A549 (cell line): ENCODE measurements around the gene TNFAIP8.

Experiments
- BHLHE40 ChIP-seq: IDR thresholded peaks from 2 replicates; pipeline ENCODE4 v1.6.1; 2012; ENCODE audit warnings: low read depth, low read length, inconsistent platforms
- CHD4 ChIP-seq: fragments of 200-600 bp; sonication (generic); IDR thresholded peaks from 2 replicates; pipeline ENCODE4 v1.6.1; 2016; ENCODE audit warnings: antibody characterized with exemption, mild to moderate bottlenecking, borderline replicate concordance
- EHMT2 ChIP-seq: fragments of 200-600 bp; sonication (generic); IDR thresholded peaks from 2 replicates; pipeline ENCODE4 v1.6.1; 2016; ENCODE audit warnings: antibody characterized with exemption, low read depth, mild to moderate bottlenecking, moderate library complexity
- FOSL2 ChIP-seq, 2 experiments: fragments of 450-650 bp in 1 of 2; fragments of >200 bp in 1 of 2; sonication (Bioruptor Twin) in 1 of 2; formaldehyde crosslinking; IDR thresholded peaks; 2 replicates each; pipeline versions ENCODE4 v1.5.0 to v1.6.1; 2016 to 2020; ENCODE audit warnings: mild to moderate bottlenecking in 1 of 2, moderate library complexity in 1 of 2
- JUN ChIP-seq, 2 experiments: fragments of >200 bp; sonication (Bioruptor Twin); formaldehyde crosslinking; IDR thresholded peaks; 2 replicates in 1 of 2; 3 replicates in 1 of 2; pipeline ENCODE4 v1.6.1; 2016 to 2017
- JUNB ChIP-seq: fragments of >200 bp; sonication (Bioruptor Twin); formaldehyde crosslinking; IDR thresholded peaks from 2 replicates; pipeline ENCODE4 v1.6.1; 2016
- KDM1A ChIP-seq: fragments of 200-600 bp; sonication (generic); IDR thresholded peaks from 2 replicates; pipeline ENCODE4 v1.6.1; 2016; ENCODE audit warnings: low read depth, mild to moderate bottlenecking
- MAFK ChIP-seq: fragments of 450-650 bp; IDR thresholded peaks from 2 replicates; pipeline ENCODE4 v1.6.1; 2014; ENCODE audit not compliant: partially characterized antibody
- ZFP36 ChIP-seq: fragments of 450-650 bp; IDR thresholded peaks from 2 replicates; pipeline ENCODE4 v1.6.1; 2014; ENCODE audit warnings: borderline replicate concordance; ENCODE audit not compliant: partially characterized antibody
- TF ChIP-seq, protein P1 (sequence below): fragments of >200 bp; sonication (Bioruptor Twin); formaldehyde crosslinking; IDR thresholded peaks from 3 replicates; pipeline ENCODE4 v1.5.1; 2016
- TF ChIP-seq, protein P2 (sequence below): fragments of >200 bp; sonication (Bioruptor Twin); formaldehyde crosslinking; IDR thresholded peaks from 3 replicates; pipeline ENCODE4 v1.6.1; 2016
- TF ChIP-seq, protein P3 (sequence below): IDR thresholded peaks from 2 replicates; pipeline ENCODE4 v1.6.1; 2012

DNA sequence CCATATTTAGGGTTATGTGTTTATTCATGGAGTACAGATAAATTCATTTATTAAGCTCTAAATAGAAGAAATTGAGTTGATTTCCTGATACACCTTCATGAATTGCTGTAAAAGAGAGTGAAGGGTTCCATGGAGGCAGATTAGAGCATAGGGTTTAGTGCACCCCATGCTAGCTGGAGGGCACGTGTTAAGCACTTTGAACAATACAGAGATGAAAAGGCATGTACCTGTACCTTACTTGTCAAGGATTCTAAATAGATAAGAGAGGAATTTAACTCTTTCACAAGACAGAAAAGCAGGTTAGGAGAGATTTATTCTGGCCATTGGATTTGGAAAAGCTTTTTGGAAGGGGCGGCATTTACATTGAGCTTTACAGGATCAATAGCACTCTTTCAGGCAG lies 23.3 kb downstream of the TNFAIP8 start:
- TF ChIP-seq EHMT2 (no peak), MAFK (no peak), ZFP36 (no peak), JUNB (no peak), FOSL2 (IDR thresholded peaks at IDR 0.05) (no peak), FOSL2 (CRISPR knock-in tag; IDR thresholded peaks at IDR 0.05) (no peak), JUN (IDR thresholded peaks at IDR 0.05) (no peak), KDM1A (no peak), CHD4 (no peak), BHLHE40 (no peak)
- TF ChIP-seq, protein P1, sequence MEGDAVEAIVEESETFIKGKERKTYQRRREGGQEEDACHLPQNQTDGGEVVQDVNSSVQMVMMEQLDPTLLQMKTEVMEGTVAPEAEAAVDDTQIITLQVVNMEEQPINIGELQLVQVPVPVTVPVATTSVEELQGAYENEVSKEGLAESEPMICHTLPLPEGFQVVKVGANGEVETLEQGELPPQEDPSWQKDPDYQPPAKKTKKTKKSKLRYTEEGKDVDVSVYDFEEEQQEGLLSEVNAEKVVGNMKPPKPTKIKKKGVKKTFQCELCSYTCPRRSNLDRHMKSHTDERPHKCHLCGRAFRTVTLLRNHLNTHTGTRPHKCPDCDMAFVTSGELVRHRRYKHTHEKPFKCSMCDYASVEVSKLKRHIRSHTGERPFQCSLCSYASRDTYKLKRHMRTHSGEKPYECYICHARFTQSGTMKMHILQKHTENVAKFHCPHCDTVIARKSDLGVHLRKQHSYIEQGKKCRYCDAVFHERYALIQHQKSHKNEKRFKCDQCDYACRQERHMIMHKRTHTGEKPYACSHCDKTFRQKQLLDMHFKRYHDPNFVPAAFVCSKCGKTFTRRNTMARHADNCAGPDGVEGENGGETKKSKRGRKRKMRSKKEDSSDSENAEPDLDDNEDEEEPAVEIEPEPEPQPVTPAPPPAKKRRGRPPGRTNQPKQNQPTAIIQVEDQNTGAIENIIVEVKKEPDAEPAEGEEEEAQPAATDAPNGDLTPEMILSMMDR, result no peak
- TF ChIP-seq, protein P2, sequence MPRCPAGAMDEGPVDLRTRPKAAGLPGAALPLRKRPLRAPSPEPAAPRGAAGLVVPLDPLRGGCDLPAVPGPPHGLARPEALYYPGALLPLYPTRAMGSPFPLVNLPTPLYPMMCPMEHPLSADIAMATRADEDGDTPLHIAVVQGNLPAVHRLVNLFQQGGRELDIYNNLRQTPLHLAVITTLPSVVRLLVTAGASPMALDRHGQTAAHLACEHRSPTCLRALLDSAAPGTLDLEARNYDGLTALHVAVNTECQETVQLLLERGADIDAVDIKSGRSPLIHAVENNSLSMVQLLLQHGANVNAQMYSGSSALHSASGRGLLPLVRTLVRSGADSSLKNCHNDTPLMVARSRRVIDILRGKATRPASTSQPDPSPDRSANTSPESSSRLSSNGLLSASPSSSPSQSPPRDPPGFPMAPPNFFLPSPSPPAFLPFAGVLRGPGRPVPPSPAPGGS, result no peak
- TF ChIP-seq, protein P3, sequence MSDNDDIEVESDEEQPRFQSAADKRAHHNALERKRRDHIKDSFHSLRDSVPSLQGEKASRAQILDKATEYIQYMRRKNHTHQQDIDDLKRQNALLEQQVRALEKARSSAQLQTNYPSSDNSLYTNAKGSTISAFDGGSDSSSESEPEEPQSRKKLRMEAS, result no peak
